Upper lobe of left lung (tissue), 6 donors: Measurements from ENCODE around the gene CLN6. TPM values are rescaled to one million over a fixed set of nuclear protein-coding genes. Genes with fewer than 3 reads are reported as not detected.

Experiments
- ATAC-seq, 2 donors: fragments of 200-7000 bp; cut with Tn5 transposase; one replicate each; pipeline ENCODE4 v1.9.1; 2022; ENCODE audit warnings: mild to moderate bottlenecking in 2 of 2, moderate library complexity in 2 of 2; ENCODE audit not compliant: low FRiP score in 2 of 2
- DNase-seq, 2 donors: peaks; one replicate each; pipeline ENCODE4 v3.0.0-alpha.2; 2019 to 2020
- H3K27ac ChIP-seq, 4 donors: fragments of 200-600 bp; sonication (generic); one replicate each; pipeline ENCODE4 v1.5.1; 2016 to 2019
- H3K27me3 ChIP-seq, 4 donors: fragments of 200-600 bp; sonication (generic); one replicate each; pipeline ENCODE4 v1.5.1; 2017 to 2019
- H3K36me3 ChIP-seq, 4 donors: fragments of 200-600 bp; sonication (generic); one replicate each; pipeline ENCODE4 v1.5.1; 2016 to 2019
- H3K4me1 ChIP-seq, 4 donors: fragments of 200-600 bp; sonication (generic); one replicate each; pipeline ENCODE4 v1.5.1; 2018 to 2019
- H3K4me3 ChIP-seq, 4 donors: fragments of 200-600 bp; sonication (generic); one replicate each; pipeline ENCODE4 v1.5.1; 2017 to 2019; ENCODE audit warnings: mild to moderate bottlenecking in 2 of 4, moderate library complexity in 1 of 4
- H3K9me3 ChIP-seq, 4 donors: fragments of 200-600 bp; sonication (generic); one replicate each; pipeline ENCODE4 v1.5.1; 2018 to 2019
- EP300 ChIP-seq, 4 donors: sonication (generic); formaldehyde crosslinking; IDR thresholded peaks; one replicate each; pipeline ENCODE4 v1.5.1; 2017; ENCODE audit warnings: antibody characterized with exemption in 4 of 4, control low read depth in 2 of 4
- POLR2A ChIP-seq, 4 donors: fragments of 450-650 bp; IDR thresholded peaks; one replicate each; pipeline ENCODE4 v1.5.1; 2016 to 2017; ENCODE audit warnings: antibody characterized with exemption in 4 of 4, mild to moderate bottlenecking in 2 of 4
- POLR2AphosphoS5 ChIP-seq, 2 donors: sonication (generic); formaldehyde crosslinking; IDR thresholded peaks; one replicate each; pipeline ENCODE4 v1.5.1; 2017; ENCODE audit warnings: antibody characterized with exemption in 2 of 2
- WGBS, 2 donors: methylation state at CpG; one replicate each; pipeline ENCODE4 v1.1.5; 2017 to 2018; 5-methylcytosine and 5-hydroxymethylcytosine counted together
- total RNA-seq, 6 donors: library from RNA; depleted of rRNA in 4 of 6; stranded (reverse); fragments of >200 nt in 4 of 6; gene quantifications; one replicate each; pipeline versions ENCODE4 v1.1.0 to v1.2.1, GENCODE V29; 2016 to 2021
- TF ChIP-seq, protein P1 (sequence below), 6 experiments: fragments of 450-650 bp in 4 of 6; fragments of 200-600 bp in 2 of 6; sonication (generic) in 2 of 6; IDR thresholded peaks; one replicate each; pipeline ENCODE4 v1.5.1; 2016 to 2019; ENCODE audit warnings: antibody characterized with exemption in 6 of 6
- donor health status: DM: no; HTN: no; CAD: no; lungs with moderate emphysema.
- donor health status: DM: no; HTN: yes; CAD: no; lungs with severe emphysema.

The CLN6 gene
- total RNA-seq, 6 donors from 2014 or later, result 19.4 to 48.3 (median 28.7) TPM

DNA sequence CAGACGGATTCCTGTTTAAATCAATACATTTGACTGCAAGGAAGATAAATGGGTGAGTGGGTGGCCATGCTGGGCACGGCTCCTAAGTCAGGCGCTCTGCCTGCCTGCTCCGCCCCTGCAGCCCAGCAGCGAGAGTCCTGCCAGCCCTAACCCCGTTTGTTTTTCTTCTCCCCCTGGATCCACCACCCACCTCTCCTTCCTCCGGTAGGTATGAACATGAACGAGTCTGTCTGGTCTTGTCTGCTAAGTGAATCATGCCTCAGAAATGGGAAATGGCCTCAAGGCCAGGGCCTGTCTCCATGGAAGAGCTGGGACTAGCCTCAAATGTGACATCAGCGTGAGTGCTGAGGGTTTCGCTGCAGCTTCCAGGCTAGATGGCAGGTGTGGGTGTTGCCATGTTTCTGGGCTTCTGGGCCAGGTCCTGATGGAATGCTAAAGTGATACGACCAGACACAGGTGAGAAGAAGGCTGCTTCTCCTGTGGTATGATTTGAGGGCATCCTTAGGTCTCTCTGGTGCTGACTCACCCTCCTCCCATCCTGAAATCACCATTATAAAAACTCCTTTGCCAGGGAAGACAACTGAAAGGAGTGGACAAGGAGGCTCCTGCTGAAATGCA, 42.4 kb upstream of the CLN6 start:
- peak in 1 of 2 donors; percentile 73 for ATAC-seq
- WGBS, 2 donors, result 52 to 65% methylated on average over 10 to 11 of the region's 11 CpGs
- TF ChIP-seq POLR2AphosphoS5 (IDR thresholded peaks at IDR 0.05) (no peak), EP300 (IDR thresholded peaks at IDR 0.05) (no peak), POLR2A (IDR thresholded peaks at IDR 0.05) (no peak)
- TF ChIP-seq, protein P1, sequence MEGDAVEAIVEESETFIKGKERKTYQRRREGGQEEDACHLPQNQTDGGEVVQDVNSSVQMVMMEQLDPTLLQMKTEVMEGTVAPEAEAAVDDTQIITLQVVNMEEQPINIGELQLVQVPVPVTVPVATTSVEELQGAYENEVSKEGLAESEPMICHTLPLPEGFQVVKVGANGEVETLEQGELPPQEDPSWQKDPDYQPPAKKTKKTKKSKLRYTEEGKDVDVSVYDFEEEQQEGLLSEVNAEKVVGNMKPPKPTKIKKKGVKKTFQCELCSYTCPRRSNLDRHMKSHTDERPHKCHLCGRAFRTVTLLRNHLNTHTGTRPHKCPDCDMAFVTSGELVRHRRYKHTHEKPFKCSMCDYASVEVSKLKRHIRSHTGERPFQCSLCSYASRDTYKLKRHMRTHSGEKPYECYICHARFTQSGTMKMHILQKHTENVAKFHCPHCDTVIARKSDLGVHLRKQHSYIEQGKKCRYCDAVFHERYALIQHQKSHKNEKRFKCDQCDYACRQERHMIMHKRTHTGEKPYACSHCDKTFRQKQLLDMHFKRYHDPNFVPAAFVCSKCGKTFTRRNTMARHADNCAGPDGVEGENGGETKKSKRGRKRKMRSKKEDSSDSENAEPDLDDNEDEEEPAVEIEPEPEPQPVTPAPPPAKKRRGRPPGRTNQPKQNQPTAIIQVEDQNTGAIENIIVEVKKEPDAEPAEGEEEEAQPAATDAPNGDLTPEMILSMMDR (IDR thresholded peaks at IDR 0.05), result no peak
- Histone ChIP-seq H3K36me3 (no peaks in the 10 kb centered on the region), H3K9me3 (no peaks in the 10 kb centered on the region), H3K27ac (peak overlapping the region in 2 of 4 donors; percentile 35 to 52), H3K4me3 (no peak overlapping the region), H3K27me3 (no peaks in the 10 kb centered on the region), H3K4me1 (peaks cover 11 to 25% (median 13%) of the 10 kb centered on the region in 4 donors)
- DNase-seq, result peak in 1 of 2 donors; percentile 32

DNA sequence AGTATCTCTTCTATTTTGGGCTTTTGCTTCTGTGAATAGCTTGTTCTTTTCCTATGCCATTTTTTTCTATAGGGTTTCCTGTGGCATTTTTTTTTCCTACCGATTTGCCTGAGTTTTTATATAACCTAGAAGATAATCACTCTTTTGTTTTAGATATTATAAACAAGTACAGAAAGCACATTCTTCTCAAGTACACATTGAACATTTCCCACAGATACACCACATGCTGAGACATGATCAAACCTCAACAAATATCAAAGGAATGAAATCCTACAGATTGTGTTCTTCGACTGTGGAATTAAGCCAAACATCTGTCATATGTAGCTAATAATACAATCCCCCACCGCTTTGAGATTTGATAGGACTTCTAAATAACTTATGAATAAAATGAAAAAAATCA, 38.9 kb upstream of the CLN6 start:
- ATAC-seq, result no peak
- H3K27ac ChIP-seq, result no peak overlapping the region
- no peaks in the 10 kb centered on the region for H3K27me3 ChIP-seq
- H3K9me3 ChIP-seq, result no peaks in the 10 kb centered on the region
- 36 to 50% methylated on average over 3 of the region's 3 CpGs for WGBS, 2 donors
- H3K4me3 ChIP-seq, result no peak overlapping the region
- no peak for DNase-seq
- no peaks in the 10 kb centered on the region for H3K4me1 ChIP-seq
- no peaks in the 10 kb centered on the region for H3K36me3 ChIP-seq
- TF ChIP-seq, protein P1 (IDR thresholded peaks at IDR 0.05), result no peak
- TF ChIP-seq POLR2A (IDR thresholded peaks at IDR 0.05) (no peak), EP300 (IDR thresholded peaks at IDR 0.05) (no peak), POLR2AphosphoS5 (IDR thresholded peaks at IDR 0.05) (no peak)

DNA sequence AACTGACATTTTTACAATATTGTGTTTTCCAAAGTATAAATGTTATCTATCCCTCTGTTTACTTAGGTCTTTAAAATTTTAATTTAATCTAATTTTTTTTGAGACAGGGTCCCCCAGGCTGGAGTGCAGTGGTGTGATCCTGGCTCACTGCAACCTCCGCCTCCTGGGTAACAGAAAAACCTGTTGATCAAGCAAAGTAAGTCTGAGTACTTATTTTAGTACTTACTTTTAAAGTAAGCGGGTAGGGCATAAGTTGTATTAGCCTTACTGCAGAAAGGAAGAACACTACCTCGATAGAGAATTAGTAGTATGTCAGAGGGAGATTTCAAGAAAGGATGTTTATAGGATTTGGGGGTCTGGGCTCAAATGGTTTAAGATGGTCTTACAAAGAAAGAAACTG, 36.1 kb upstream of the CLN6 start:
- no peaks in the 10 kb centered on the region for H3K27me3 ChIP-seq
- DNase-seq (no peak), ATAC-seq (no peak)
- H3K9me3 ChIP-seq, result no peaks in the 10 kb centered on the region
- TF ChIP-seq EP300 (IDR thresholded peaks at IDR 0.05) (no peak), POLR2A (IDR thresholded peaks at IDR 0.05) (no peak), POLR2AphosphoS5 (IDR thresholded peaks at IDR 0.05) (no peak)
- TF ChIP-seq, protein P1 (IDR thresholded peaks at IDR 0.05), result no peak
- H3K4me3 ChIP-seq, result no peak overlapping the region
- H3K27ac ChIP-seq, result no peak overlapping the region
- no peaks in the 10 kb centered on the region for H3K36me3 ChIP-seq
- 55 to 76% methylated on average over 3 of the region's 3 CpGs for WGBS, 2 donors
- H3K4me1 ChIP-seq, result no peaks in the 10 kb centered on the region

DNA sequence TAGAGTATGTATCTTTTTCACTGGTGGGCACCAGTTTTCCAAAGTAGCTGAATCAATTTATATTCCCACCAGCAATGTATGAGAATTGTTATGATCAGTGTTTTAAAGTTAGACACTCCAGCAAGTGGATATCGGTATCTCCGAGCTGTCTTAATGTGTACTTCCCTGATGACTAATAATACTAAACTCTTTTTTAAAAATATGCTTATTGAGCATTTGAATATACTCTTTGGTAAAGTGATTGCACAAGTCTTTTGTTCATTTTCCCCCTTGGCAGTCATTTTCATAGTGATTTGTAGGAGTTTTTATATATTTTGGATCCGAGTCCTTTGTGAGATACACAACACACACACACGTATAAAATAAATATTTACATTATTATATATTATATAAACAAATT, 35.6 kb upstream of the CLN6 start:
- 61 to 66% methylated on average over 4 of the region's 4 CpGs for WGBS, 2 donors
- Histone ChIP-seq H3K4me3 (no peak overlapping the region), H3K27ac (no peak overlapping the region), H3K4me1 (no peaks in the 10 kb centered on the region), H3K36me3 (no peaks in the 10 kb centered on the region), H3K9me3 (no peaks in the 10 kb centered on the region), H3K27me3 (no peaks in the 10 kb centered on the region)
- TF ChIP-seq EP300 (IDR thresholded peaks at IDR 0.05), result no peak
- no peak for TF ChIP-seq POLR2AphosphoS5 (IDR thresholded peaks at IDR 0.05)
- TF ChIP-seq, protein P1 (IDR thresholded peaks at IDR 0.05), result no peak
- TF ChIP-seq POLR2A (IDR thresholded peaks at IDR 0.05), result no peak
- DNase-seq (no peak), ATAC-seq (no peak)

DNA sequence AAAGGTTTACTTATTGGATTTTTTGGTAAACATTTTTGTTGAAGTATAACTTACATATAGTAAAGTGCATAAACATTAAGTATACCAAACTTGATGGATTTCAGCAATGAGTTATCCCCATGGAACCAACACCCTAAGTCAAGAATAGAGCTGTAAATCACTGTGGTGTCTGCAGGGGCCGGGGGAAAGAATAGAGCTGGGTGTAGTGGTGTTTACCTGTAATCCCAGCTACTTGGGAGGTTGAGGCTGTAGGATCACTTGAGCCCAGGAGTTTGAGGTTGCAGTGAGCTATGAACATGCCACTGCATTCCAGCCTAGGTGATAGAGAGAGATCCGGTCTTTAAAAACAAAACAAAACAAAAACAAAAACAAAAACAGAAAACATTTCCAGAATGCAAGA, 34.8 kb upstream of the CLN6 start:
- DNase-seq (no peak), ATAC-seq (no peak)
- Histone ChIP-seq H3K4me1 (no peaks in the 10 kb centered on the region), H3K4me3 (no peak overlapping the region), H3K27ac (no peak overlapping the region), H3K27me3 (no peaks in the 10 kb centered on the region), H3K9me3 (no peaks in the 10 kb centered on the region), H3K36me3 (no peaks in the 10 kb centered on the region)
- 50 to 73% methylated on average over 2 of the region's 2 CpGs for WGBS, 2 donors
- TF ChIP-seq, protein P1 (IDR thresholded peaks at IDR 0.05), result no peak
- TF ChIP-seq EP300 (IDR thresholded peaks at IDR 0.05) (no peak), POLR2AphosphoS5 (IDR thresholded peaks at IDR 0.05) (no peak), POLR2A (IDR thresholded peaks at IDR 0.05) (no peak)
